Small intestine (tissue), 7 donors: Measurements from ENCODE around the gene RRAGD. TPM values are rescaled to one million over a fixed set of nuclear protein-coding genes. Genes with fewer than 3 reads are reported as not detected.

Source experiments
- DNase-seq, 2 donors: peaks; one replicate each; pipeline versions ENCODE4 v3.0.0 to v3.0.0-alpha.2; 2013
- FAIRE-seq: peaks from 2 replicates; lab custom pipeline; 2012; peaks lifted over from hg19 to GRCh38; lab: Jason Lieb, UNC
- H3K27ac ChIP-seq, 3 donors: one replicate each; pipeline ENCODE4 v1.5.1; 2013; ENCODE audit warnings: low read length in 2 of 3, mild to moderate bottlenecking in 2 of 3, control low read depth in 1 of 3, inconsistent platforms in 1 of 3, low read depth in 1 of 3, moderate library complexity in 1 of 3
- H3K27me3 ChIP-seq, 3 donors: one replicate each; pipeline ENCODE4 v1.6.1; 2013; ENCODE audit warnings: low read length in 3 of 3, inconsistent platforms in 1 of 3; ENCODE audit not compliant: control insufficient read depth in 3 of 3, insufficient read depth in 3 of 3
- H3K36me3 ChIP-seq, 3 donors: one replicate each; pipeline ENCODE4 v1.6.1; 2013; ENCODE audit warnings: low read length in 3 of 3, inconsistent platforms in 1 of 3, low read depth in 1 of 3, mild to moderate bottlenecking in 1 of 3, moderate library complexity in 1 of 3; ENCODE audit not compliant: control insufficient read depth in 3 of 3, insufficient read depth in 2 of 3
- H3K4me1 ChIP-seq, 3 donors: one replicate each; pipeline ENCODE4 v1.6.1; 2013; ENCODE audit warnings: low read length in 2 of 3, inconsistent platforms in 1 of 3, low read depth in 1 of 3, mild to moderate bottlenecking in 1 of 3, moderate library complexity in 1 of 3; ENCODE audit not compliant: control insufficient read depth in 3 of 3, insufficient read depth in 2 of 3
- H3K4me3 ChIP-seq, 3 donors: one replicate each; pipeline ENCODE4 v1.5.1; 2013; ENCODE audit warnings: low read length in 3 of 3, control low read depth in 1 of 3, inconsistent platforms in 1 of 3, low read depth in 1 of 3, mild to moderate bottlenecking in 1 of 3, moderate library complexity in 1 of 3
- H3K9me3 ChIP-seq, 2 donors: one replicate each; pipeline ENCODE4 v1.6.1; 2013; ENCODE audit warnings: low read depth in 1 of 2, low read length in 1 of 2; ENCODE audit not compliant: control insufficient read depth in 2 of 2, insufficient read depth in 1 of 2
- WGBS, 3 donors: extraction: QIAGEN DNeasy Blood & Tissue Kit; methylation state at CpG; one replicate each; pipeline ENCODE4 v1.1.7; 2013; 5-methylcytosine and 5-hydroxymethylcytosine counted together
- polyA plus RNA-seq, 4 donors: library from polyadenylated mRNA; stranded (reverse) in 3 of 4; unstranded in 1 of 4; fragments of 200-250 nt in 3 of 4; fragments of 120-200 nt in 1 of 4; gene quantifications; one replicate each; pipeline versions ENCODE4 v1.2.1 to v1.2.3, GENCODE V29; 2013
- donor health status: healthy with polysubstance abuse.
- donor health status: control.
- donor health status: control.
- donor health status: Bipolar disorder and iron deficiency.
- donor health status: healthy.

Gene RRAGD
- polyA plus RNA-seq, 4 donors, result 0.67 to 63.9 (median 2.6) TPM

- FAIRE-seq (no peak), DNase-seq (no peak)
- Histone ChIP-seq H3K27ac (no peak overlapping the region), H3K4me1 (no peaks in the 10 kb centered on the region), H3K27me3 (no peaks in the 10 kb centered on the region), H3K4me3 (no peak overlapping the region), H3K36me3 (no peaks in the 10 kb centered on the region), H3K9me3 (no peaks in the 10 kb centered on the region)
Observed at GRCh38 chr6:89364586-89364985, 47.5 kb downstream of the RRAGD start.

DNA sequence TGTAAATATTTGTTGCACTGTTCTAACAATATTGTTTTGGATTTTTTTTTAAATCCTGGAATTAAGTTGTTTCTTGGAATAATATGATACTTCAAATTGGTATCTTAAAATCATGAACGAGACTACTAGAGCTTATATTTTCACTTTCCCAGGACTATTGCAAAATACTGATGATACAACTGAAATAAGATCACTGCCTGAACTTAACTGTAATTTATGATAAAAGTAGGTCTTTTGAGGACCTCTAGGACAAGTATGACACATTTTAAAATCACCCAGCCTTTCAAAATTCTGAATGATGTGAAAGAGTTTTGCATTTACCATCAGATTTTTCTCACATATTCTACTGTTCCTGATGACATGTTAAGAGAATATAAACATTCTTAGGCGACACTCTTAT, 50.9 kb downstream of the RRAGD start:
- Histone ChIP-seq H3K4me3 (no peak overlapping the region), H3K9me3 (no peaks in the 10 kb centered on the region), H3K27me3 (no peaks in the 10 kb centered on the region), H3K4me1 (no peaks in the 10 kb centered on the region), H3K36me3 (no peaks in the 10 kb centered on the region), H3K27ac (no peak overlapping the region)
- FAIRE-seq (peak; percentile 30), DNase-seq (no peak)
- 74 to 81% (median 79%) methylated on average over 2 of the region's 2 CpGs for WGBS, 3 donors

DNA sequence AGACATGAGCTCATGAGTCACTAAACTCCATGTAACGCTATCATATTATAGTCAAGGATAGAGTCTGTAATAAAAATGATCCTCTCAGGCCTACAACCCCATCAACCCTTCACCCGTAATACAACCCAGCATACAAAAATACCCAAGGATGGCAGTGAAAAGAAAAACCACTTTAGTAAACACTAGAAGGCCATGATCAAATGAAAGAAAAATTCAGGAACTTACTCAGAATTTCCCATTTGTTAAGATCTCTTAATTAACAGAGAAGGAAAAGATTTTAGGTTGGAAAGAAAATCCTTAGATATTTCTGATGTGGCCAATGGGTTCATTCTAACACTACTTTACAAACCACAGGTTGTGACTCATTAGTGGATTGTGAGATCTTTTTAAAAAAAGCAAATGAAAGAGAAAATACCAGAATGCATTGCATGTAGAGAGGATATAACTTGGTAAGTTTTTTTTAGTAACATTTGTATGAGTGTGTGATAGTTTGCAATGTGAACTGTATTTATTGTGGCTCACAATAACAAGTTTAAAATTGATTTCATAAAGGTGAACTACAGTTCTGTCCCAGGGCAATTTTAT, 51.6 kb downstream of the RRAGD start:
- H3K27ac ChIP-seq, result no peak overlapping the region
- WGBS, 3 donors, result 86 to 94% (median 89%) methylated on average over 2 of the region's 2 CpGs
- no peak for FAIRE-seq

GRCh38 chr6:89359561-89359960, 52.5 kb downstream of the RRAGD start:
- no peak for DNase-seq
- H3K27ac ChIP-seq, result no peak overlapping the region
- no peak for FAIRE-seq
- no peaks in the 10 kb centered on the region for H3K4me1 ChIP-seq
- no peaks in the 10 kb centered on the region for H3K9me3 ChIP-seq
- no peak overlapping the region for H3K4me3 ChIP-seq
- WGBS, 3 donors, result 7 to 20% (median 11%) methylated on average over 1 of the region's 1 CpG
- no peaks in the 10 kb centered on the region for H3K36me3 ChIP-seq
- H3K27me3 ChIP-seq, result no peaks in the 10 kb centered on the region

More for the DNA sequence above, 51.6 kb downstream of the RRAGD start:
- Histone ChIP-seq H3K36me3 (no peaks in the 10 kb centered on the region), H3K4me1 (no peaks in the 10 kb centered on the region), H3K9me3 (no peaks in the 10 kb centered on the region), H3K4me3 (no peak overlapping the region), H3K27me3 (no peaks in the 10 kb centered on the region)
- DNase-seq, result no peak

DNA sequence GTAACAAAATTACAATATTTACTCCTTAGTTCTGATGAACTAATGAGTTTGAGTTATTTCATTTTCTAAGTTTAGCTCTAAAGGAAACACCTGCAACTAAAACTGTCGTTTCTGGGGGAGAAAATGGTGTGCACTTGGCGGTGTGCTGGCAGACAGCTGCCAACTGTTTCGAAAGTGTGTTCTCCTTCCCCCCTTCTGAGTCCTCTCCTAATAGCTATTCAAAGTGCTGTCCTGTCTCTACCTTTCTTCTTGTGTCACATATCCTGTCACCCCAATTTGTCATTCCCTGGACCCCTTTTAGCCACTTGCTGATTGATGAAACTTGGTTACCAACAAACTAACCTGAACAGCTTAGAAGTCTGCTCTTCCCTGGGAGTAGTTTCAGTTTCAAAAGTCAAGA, 54.7 kb downstream of the RRAGD start:
- Histone ChIP-seq H3K27me3 (no peaks in the 10 kb centered on the region), H3K27ac (peak overlapping the region in 2 of 3 donors; percentile 32 to 86), H3K4me3 (no peak overlapping the region), H3K36me3 (no peaks in the 10 kb centered on the region), H3K4me1 (no peaks in the 10 kb centered on the region), H3K9me3 (no peaks in the 10 kb centered on the region)
- 22 to 32% (median 27%) methylated on average over 3 of the region's 3 CpGs for WGBS, 3 donors
- no peak for FAIRE-seq
- peak in 1 of 2 donors; percentile 30 for DNase-seq

- H3K36me3 ChIP-seq, result no peaks in the 10 kb centered on the region
- no peaks in the 10 kb centered on the region for H3K9me3 ChIP-seq
- peak overlapping the region in 1 of 3 donors; percentile 8 for H3K27ac ChIP-seq
- WGBS, 3 donors, result 38 to 47% (median 44%) methylated on average over 1 of the region's 1 CpG
- no peaks in the 10 kb centered on the region for H3K4me1 ChIP-seq
- no peak overlapping the region for H3K4me3 ChIP-seq
- H3K27me3 ChIP-seq, result no peaks in the 10 kb centered on the region
- DNase-seq, result no peak
- no peak for FAIRE-seq
Observed at GRCh38 chr6:89356642-89357170, 55.4 kb downstream of the RRAGD start.

- H3K27ac ChIP-seq, result no peak overlapping the region
- no peak for FAIRE-seq
- WGBS, 3 donors, result 86 to 95% (median 87%) methylated on average over 2 of the region's 2 CpGs
Observed at GRCh38 chr6:89355511-89356194, 56.4 kb downstream of the RRAGD start.

DNA sequence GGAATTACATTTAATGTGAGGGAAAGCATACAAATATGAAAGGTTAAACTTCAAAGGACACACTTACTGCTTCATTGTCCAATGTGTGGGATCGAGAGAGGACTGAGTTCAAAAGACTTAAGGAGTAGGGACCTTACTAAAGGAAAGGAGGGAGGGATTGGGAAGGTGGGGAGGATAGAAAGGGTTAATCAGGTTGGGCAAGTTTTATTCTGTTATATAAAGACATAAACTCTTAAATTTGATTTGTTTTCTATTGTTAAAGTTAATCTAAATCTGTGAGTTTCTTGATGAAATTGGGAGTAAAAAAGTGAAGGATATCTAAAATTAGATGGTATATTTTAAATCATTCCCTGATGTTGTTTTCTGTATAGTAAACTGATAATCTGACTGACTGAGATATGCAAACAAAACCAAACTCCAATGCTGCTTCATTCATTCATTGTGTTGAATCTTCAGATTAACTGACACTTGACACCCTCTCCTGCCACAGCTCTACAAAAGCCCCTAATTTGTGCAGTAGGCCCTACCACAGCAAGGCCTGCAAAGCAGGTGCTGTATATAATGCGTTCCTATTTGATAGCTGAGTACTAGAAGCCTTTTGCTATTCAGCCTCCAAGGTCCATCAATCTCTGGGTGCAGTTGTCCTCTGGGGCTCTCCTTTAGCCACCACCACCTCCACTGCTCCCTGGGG, 58.2 kb downstream of the RRAGD start:
- peaks cover 0 to 17% (median 13%) of the 10 kb centered on the region in 3 donors for H3K4me1 ChIP-seq
- peaks cover 0 to 3% (median 0%) of the 10 kb centered on the region in 3 donors for H3K36me3 ChIP-seq
- no peak for DNase-seq
- no peaks in the 10 kb centered on the region for H3K9me3 ChIP-seq
- peak overlapping the region in 1 of 3 donors; percentile 99 for H3K27ac ChIP-seq
- no peak overlapping the region for H3K4me3 ChIP-seq
- 84% methylated on average over 2 of the region's 2 CpGs for WGBS, 3 donors
- no peak for FAIRE-seq
- no peaks in the 10 kb centered on the region for H3K27me3 ChIP-seq

More at GRCh38 chr6:89355511-89356194, 56.4 kb downstream of the RRAGD start:
- no peaks in the 10 kb centered on the region for H3K36me3 ChIP-seq
- peaks cover 0 to 9% (median 4%) of the 10 kb centered on the region in 3 donors for H3K4me1 ChIP-seq
- no peaks in the 10 kb centered on the region for H3K27me3 ChIP-seq
- no peaks in the 10 kb centered on the region for H3K9me3 ChIP-seq
- H3K4me3 ChIP-seq, result no peak overlapping the region
- no peak for DNase-seq
